ENCODE measurements around the gene A1BG. TPM values are rescaled to one million over a fixed set of nuclear protein-coding genes. Genes with fewer than 3 reads are reported as not detected.

A1BG gene
- total RNA-seq, 1 experiment from 2014 or later = 29.0 TPM

DNA sequence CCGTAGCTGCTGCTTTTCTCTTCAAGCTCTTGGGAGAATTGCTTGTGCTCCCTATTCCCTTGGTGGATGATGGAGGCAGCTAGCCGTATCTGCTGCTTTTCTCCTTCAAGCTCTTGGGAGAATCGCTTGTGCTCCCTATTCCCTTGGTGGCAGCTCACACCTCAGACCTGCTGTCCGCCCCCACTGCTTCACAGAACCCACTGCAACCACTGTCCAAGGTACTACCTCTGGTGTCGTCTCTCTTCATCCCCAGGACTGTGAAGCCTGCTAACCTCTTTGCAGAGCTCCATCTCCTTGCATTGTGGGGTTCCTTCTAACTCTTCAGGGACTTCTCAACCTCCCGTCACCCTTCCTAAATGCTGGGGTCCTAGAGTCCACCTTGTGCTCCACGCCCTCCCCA, 52.7 kb downstream of the A1BG start:
- no peak for DNase-seq
- Histone ChIP-seq H3K27me3 (no peaks in the 10 kb centered on the region), H3K36me3 (peaks cover 62% of the 10 kb centered on the region), H3K4me3 (no peak overlapping the region), H3K9me3 (peaks cover 31% of the 10 kb centered on the region)

DNA sequence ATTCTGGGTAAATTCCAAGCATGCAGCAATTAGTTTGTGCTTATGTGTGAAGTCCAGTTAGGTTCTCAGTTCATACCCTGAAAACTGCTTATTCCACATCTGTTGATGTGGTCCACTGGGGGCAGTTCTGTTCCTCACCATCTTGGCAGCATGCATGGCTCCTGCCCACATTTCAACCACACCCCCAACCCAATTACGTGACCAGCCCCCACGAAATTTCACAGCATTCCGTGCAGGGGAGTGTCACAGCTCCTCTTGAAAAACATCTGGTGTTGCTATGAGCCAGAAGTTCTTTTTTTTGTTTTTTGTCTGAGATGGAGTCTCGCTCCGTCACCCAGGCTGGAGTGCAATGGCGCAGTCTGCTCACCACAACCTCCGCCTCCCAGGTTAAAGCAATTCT, 57.2 kb downstream of the A1BG start:
- H3K4me3 ChIP-seq = no peak overlapping the region
- H3K27me3 ChIP-seq = no peaks in the 10 kb centered on the region
- peaks cover 46% of the 10 kb centered on the region for H3K9me3 ChIP-seq
- peaks cover 87% of the 10 kb centered on the region for H3K36me3 ChIP-seq
- no peak for DNase-seq

Other genes starting within 250 kb of the A1BG start
- 9.8 and 10.2 TPM in 2 replicates for gene ZNF329, start 202.7 kb downstream of the A1BG start, total RNA-seq (2014; rRNA removed; shearing (Covaris generic); ENCODE audit: low replicate concordance)
- gene ZNF274, start 170.4 kb downstream of the A1BG start, total RNA-seq (2014; rRNA removed; shearing (Covaris generic); ENCODE audit: low replicate concordance) = 4.7 and 5.4 TPM in 2 replicates
- 6.6 and 15.5 TPM in 2 replicates for gene ZNF544, start 124.6 kb downstream of the A1BG start, total RNA-seq (2014; rRNA removed; shearing (Covaris generic); ENCODE audit: low replicate concordance)
- gene ZNF8, start 74.5 kb downstream of the A1BG start, total RNA-seq (2014; rRNA removed; shearing (Covaris generic); ENCODE audit: low replicate concordance) = 1.5 and 3.0 TPM in 2 replicates
- 26.0 and 32.0 TPM in 2 replicates for gene ERVK3-1, start 48.1 kb downstream of the A1BG start, total RNA-seq (2014; rRNA removed; shearing (Covaris generic); ENCODE audit: low replicate concordance)
- gene ZSCAN22, start 26.5 kb downstream of the A1BG start, total RNA-seq (2014; rRNA removed; shearing (Covaris generic); ENCODE audit: low replicate concordance) = 0.12 and 2.5 TPM in 2 replicates
- 3.0 and 3.2 TPM in 2 replicates for gene ZNF497, start 9.3 kb upstream of the A1BG start, total RNA-seq (2014; rRNA removed; shearing (Covaris generic); ENCODE audit: low replicate concordance)
- gene ZNF837, start 27.5 kb upstream of the A1BG start, total RNA-seq (2014; rRNA removed; shearing (Covaris generic); ENCODE audit: low replicate concordance) = 1.4 and 4.0 TPM in 2 replicates
- gene RPS5, start 33.8 kb upstream of the A1BG start, total RNA-seq (2014; rRNA removed; shearing (Covaris generic); ENCODE audit: low replicate concordance) = 3,455 and 3,636 TPM in 2 replicates
- 6.6 TPM in 1 of 2 replicates, not detected in the other for gene RNF225, start 42.2 kb upstream of the A1BG start, total RNA-seq (2014; rRNA removed; shearing (Covaris generic); ENCODE audit: low replicate concordance)
- 25.3 and 32.4 TPM in 2 replicates for gene ZNF584, start 55.2 kb upstream of the A1BG start, total RNA-seq (2014; rRNA removed; shearing (Covaris generic); ENCODE audit: low replicate concordance)
- gene ZNF132, start 86.7 kb upstream of the A1BG start, total RNA-seq (2014; rRNA removed; shearing (Covaris generic); ENCODE audit: low replicate concordance) = not detected in 2 replicates
- gene ZNF324B, start 98.1 kb upstream of the A1BG start, total RNA-seq (2014; rRNA removed; shearing (Covaris generic); ENCODE audit: low replicate concordance) = 11.5 and 22.9 TPM in 2 replicates
- 15.2 and 16.0 TPM in 2 replicates for gene ZNF324, start 113.6 kb upstream of the A1BG start, total RNA-seq (2014; rRNA removed; shearing (Covaris generic); ENCODE audit: low replicate concordance)
- gene ZNF446, start 122.9 kb upstream of the A1BG start, total RNA-seq (2014; rRNA removed; shearing (Covaris generic); ENCODE audit: low replicate concordance) = 18.4 and 23.5 TPM in 2 replicates
- gene SLC27A5, start 158.5 kb upstream of the A1BG start, total RNA-seq (2014; rRNA removed; shearing (Covaris generic); ENCODE audit: low replicate concordance) = 5.5 and 13.0 TPM in 2 replicates
- 8.3 and 24.7 TPM in 2 replicates for gene ZBTB45, start 166.3 kb upstream of the A1BG start, total RNA-seq (2014; rRNA removed; shearing (Covaris generic); ENCODE audit: low replicate concordance)
- 352 and 641 TPM in 2 replicates for gene TRIM28, start 190.6 kb upstream of the A1BG start, total RNA-seq (2014; rRNA removed; shearing (Covaris generic); ENCODE audit: low replicate concordance)
- 50.3 and 58.8 TPM in 2 replicates for gene CHMP2A, start 201.6 kb upstream of the A1BG start, total RNA-seq (2014; rRNA removed; shearing (Covaris generic); ENCODE audit: low replicate concordance)
- 132 and 239 TPM in 2 replicates for gene UBE2M, start 205.1 kb upstream of the A1BG start, total RNA-seq (2014; rRNA removed; shearing (Covaris generic); ENCODE audit: low replicate concordance)
- gene MZF1, start 219.8 kb upstream of the A1BG start, total RNA-seq (2014; rRNA removed; shearing (Covaris generic); ENCODE audit: low replicate concordance) = 9.4 and 23.8 TPM in 2 replicates